OCI-LY7 (cell line): ENCODE data around the gene IGSF9. TPM values are rescaled to one million over a fixed set of nuclear protein-coding genes. Genes with fewer than 3 reads are reported as not detected.

Source experiments
- BruUV-seq: library from RNA; stranded (reverse); fragments of 400-500 nt; replicated peaks from 2 replicates; lab custom pipeline; 2021; lab: Mats Ljungman, UMichigan
- CTCF ChIA-PET: fragments of 300-600 bp; sonication (Branson Sonifier 250); formaldehyde crosslinking; loops from one replicate; lab custom pipeline; 2022; ENCODE audit warnings: antibody characterized with exemption; ENCODE audit not compliant: unreplicated experiment; lab: Charles Lee
- POLR2A ChIA-PET: fragments of 300-600 bp; sonication (Branson Sonifier 250); formaldehyde crosslinking; loops from one replicate; lab custom pipeline; 2022; ENCODE audit warnings: antibody characterized with exemption; lab: Charles Lee
- DNase-seq: peaks from one replicate; pipeline ENCODE4 v3.0.0-alpha.2; 2015; ENCODE audit warnings: low spot score
- H2AFZ ChIP-seq: fragments of 200-600 bp; sonication (generic), shearing (Covaris generic); 2 replicates; pipeline ENCODE4 v1.6.1; 2014; ENCODE audit warnings: mild to moderate bottlenecking, antibody characterized with exemption, low read length, moderate library complexity
- H3K27ac ChIP-seq: fragments of 200-600 bp; sonication (generic); 2 replicates; pipeline ENCODE4 v1.5.1; 2014; ENCODE audit warnings: mixed run types, low read depth, mild to moderate bottlenecking, moderate library complexity, low read length, inconsistent platforms; ENCODE audit not compliant: poor library complexity, severe bottlenecking
- H3K36me3 ChIP-seq: fragments of 200-600 bp; sonication (generic); 2 replicates; pipeline ENCODE4 v1.6.1; 2014; ENCODE audit warnings: mild to moderate bottlenecking, antibody characterized with exemption, low read length, moderate library complexity, mixed read lengths; ENCODE audit not compliant: insufficient read depth
- H3K4me1 ChIP-seq: fragments of 200-600 bp; sonication (generic); 2 replicates; pipeline ENCODE4 v1.5.1; 2014; ENCODE audit warnings: mild to moderate bottlenecking, low read length; ENCODE audit not compliant: insufficient read depth, poor library complexity, severe bottlenecking
- H3K4me2 ChIP-seq: fragments of 200-600 bp; sonication (generic); 2 replicates; pipeline ENCODE4 v1.6.1; 2014; ENCODE audit warnings: mild to moderate bottlenecking, low read length
- H3K4me3 ChIP-seq: fragments of 200-600 bp; sonication (generic); 2 replicates; pipeline ENCODE4 v1.5.1; 2014; ENCODE audit warnings: mild to moderate bottlenecking, low read depth, low read length; ENCODE audit not compliant: poor library complexity, severe bottlenecking
- H3K79me2 ChIP-seq: fragments of 200-600 bp; sonication (generic); 2 replicates; pipeline ENCODE4 v1.6.1; 2016; ENCODE audit warnings: low read depth, mild to moderate bottlenecking, low read length, moderate library complexity, mixed read lengths; ENCODE audit not compliant: insufficient read depth
- H3K9me2 ChIP-seq: fragments of 200-600 bp; sonication (generic); 2 replicates; pipeline ENCODE4 v1.6.1; 2016; ENCODE audit warnings: mild to moderate bottlenecking, low read length, mixed read lengths; ENCODE audit not compliant: insufficient read depth
- H3K9me3 ChIP-seq: fragments of 200-600 bp; sonication (generic); 2 replicates; pipeline ENCODE4 v1.6.1; 2014; ENCODE audit warnings: mild to moderate bottlenecking, mixed run types, low read length, mixed read lengths
- H4K20me1 ChIP-seq: fragments of 200-600 bp; sonication (generic); 2 replicates; pipeline ENCODE4 v1.6.1; 2014; ENCODE audit warnings: mild to moderate bottlenecking, antibody characterized with exemption, low read length, moderate library complexity, mixed read lengths; ENCODE audit not compliant: insufficient read depth
- EZH2phosphoT487 ChIP-seq: fragments of 200-600 bp; sonication (generic); IDR thresholded peaks from 2 replicates; pipeline ENCODE4 v1.6.1; 2018; ENCODE audit warnings: low read depth, borderline replicate concordance, mild to moderate bottlenecking, mixed run types, antibody characterized with exemption, low read length, moderate library complexity, mixed read lengths
- intact Hi-C: fragments of 100-400 bp; cut with micrococcal nuclease; formaldehyde crosslinking; loops from one replicate; pipeline ENCODE4 v1.10.0; 2022; ENCODE audit not compliant: unreplicated experiment
- total RNA-seq, 2 experiments: library from RNA; depleted of rRNA in 1 of 2; stranded (reverse); fragments of >200 nt in 1 of 2; shearing (Covaris generic) in 1 of 2; gene quantifications; 2 replicates each; pipeline ENCODE4 v1.2.3, GENCODE V29; 2014 to 2022
- TF ChIP-seq, protein P1 (sequence below): fragments of 200-600 bp; sonication (generic); conservative IDR thresholded peaks from 2 replicates; pipeline ENCODE4 v1.5.1; 2014; ENCODE audit warnings: mild to moderate bottlenecking, antibody characterized with exemption, low read length, moderate library complexity, mixed read lengths

The IGSF9 gene
- total RNA-seq, 2 experiments from 2014 or later: not detected

DNA sequence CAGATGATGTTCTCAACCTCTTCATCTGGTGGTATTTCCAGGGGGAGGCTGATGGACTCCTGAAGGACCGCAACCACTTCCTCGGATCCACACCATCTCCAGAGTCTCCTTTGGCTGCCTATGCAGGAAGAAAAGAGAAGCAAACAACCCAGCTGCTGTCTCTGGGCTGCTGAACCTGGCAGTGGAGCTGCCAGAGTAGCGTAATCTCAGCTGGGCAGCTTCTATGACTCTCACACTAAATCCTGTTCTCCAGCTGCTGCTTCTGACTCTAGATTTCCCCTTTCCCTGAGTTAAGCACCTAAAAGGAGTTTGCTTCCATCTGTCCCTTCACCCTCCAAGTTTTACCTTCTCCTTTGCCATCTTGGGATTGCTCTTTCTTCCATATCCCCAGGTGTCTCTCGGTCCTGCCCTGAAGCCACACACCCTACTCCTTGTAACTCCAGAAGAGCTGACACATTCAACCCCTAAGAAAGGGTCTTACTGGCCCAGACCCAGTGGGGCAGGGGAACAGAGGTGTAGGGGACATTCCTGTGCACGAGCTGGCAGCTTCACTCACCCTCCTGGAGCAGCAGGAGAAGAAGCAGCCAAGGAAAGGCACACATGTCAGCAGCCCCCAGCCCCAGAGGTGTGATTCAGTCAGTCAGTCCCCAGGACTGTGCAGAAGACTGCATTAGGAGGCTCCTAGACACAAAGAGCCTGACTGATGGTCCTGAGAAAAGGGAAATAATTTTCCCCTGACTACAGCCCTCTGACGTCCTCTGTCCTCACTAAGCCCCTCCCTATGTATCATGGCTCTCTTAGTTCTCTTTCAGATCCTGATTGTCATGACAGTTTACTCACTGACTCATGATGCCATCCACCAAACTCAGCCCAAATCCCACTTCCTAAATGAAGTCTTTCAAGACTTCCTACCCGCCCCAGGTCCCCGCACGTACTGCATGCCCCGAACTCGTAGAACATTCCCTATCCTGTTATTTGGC, 8.4 kb upstream of the IGSF9 start, which contains the start of gene SLAMF9:
SLAMF9 (minus strand) TSS at position 702 of the 980 bp plus-strand sequence; CDS start at position 602, 100 bp downstream.
- H3K4me2 ChIP-seq: no peak within 1 kb of the TSS
- ChIA-PET CTCF (no interaction called here), POLR2A (interaction anchor here (0.5 to 0.8 kb wide), 3 partner anchors 10 to 1199 kb away, joined by 3 read pairs; no protein-coding TSS in a partner anchor)
- intact Hi-C loops: no loop called here
- no TSS peak for BruUV-seq
- H3K79me2 ChIP-seq: no peaks in the 10 kb centered on the region
- DNase-seq: no peak
- no peaks in the 10 kb centered on the region for H3K9me2 ChIP-seq
- no peak within 1 kb of the TSS for H2AFZ ChIP-seq
- no peaks in the 10 kb centered on the region for H3K9me3 ChIP-seq
- no peaks in the 10 kb centered on the region for H4K20me1 ChIP-seq
- TF ChIP-seq, protein P1, sequence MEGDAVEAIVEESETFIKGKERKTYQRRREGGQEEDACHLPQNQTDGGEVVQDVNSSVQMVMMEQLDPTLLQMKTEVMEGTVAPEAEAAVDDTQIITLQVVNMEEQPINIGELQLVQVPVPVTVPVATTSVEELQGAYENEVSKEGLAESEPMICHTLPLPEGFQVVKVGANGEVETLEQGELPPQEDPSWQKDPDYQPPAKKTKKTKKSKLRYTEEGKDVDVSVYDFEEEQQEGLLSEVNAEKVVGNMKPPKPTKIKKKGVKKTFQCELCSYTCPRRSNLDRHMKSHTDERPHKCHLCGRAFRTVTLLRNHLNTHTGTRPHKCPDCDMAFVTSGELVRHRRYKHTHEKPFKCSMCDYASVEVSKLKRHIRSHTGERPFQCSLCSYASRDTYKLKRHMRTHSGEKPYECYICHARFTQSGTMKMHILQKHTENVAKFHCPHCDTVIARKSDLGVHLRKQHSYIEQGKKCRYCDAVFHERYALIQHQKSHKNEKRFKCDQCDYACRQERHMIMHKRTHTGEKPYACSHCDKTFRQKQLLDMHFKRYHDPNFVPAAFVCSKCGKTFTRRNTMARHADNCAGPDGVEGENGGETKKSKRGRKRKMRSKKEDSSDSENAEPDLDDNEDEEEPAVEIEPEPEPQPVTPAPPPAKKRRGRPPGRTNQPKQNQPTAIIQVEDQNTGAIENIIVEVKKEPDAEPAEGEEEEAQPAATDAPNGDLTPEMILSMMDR: no peak
- TF ChIP-seq EZH2phosphoT487: no peak
- no peaks in the 10 kb centered on the region for H3K4me1 ChIP-seq
- H3K36me3 ChIP-seq: no peaks in the 10 kb centered on the region
- no peak within 1 kb of the TSS for H3K27ac ChIP-seq
- H3K4me3 ChIP-seq: no peak within 1 kb of the TSS

DNA sequence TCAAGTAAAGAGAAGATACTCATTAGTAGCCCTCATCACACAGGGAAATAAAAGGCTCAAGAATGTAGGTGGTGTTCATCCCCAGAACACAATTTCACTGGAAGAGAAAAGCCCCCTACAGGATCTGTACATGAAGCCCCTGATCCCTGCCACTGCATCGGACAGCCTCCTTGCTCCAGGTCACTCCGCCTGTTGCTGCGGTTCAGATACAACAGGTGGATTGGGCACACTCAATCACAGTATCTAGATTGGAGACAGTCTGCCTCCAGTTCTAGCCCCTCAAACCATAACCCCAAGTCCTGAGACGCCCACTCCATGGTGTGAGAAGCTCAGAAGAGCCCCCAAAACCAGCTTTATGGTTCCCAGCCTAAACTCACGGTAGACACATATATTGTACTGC, 7.5 kb upstream of the IGSF9 start:
- H4K20me1 ChIP-seq: no peaks in the 10 kb centered on the region
- no peaks in the 10 kb centered on the region for H3K36me3 ChIP-seq
- H3K27ac ChIP-seq: no peak overlapping the region
- intact Hi-C loops: no loop called here
- H3K79me2 ChIP-seq: no peaks in the 10 kb centered on the region
- no peaks in the 10 kb centered on the region for H3K4me1 ChIP-seq
- POLR2A ChIA-PET: interaction anchor here (0.7 to 0.8 kb wide), 2 partner anchors 9 to 16 kb away, joined by 3 read pairs; no protein-coding TSS in a partner anchor
- CTCF ChIA-PET: interaction anchor here (0.6 kb wide), 1 partner anchor 91 kb away, joined by 3 read pairs; no protein-coding TSS in a partner anchor
- H3K4me2 ChIP-seq: no peak overlapping the region
- TF ChIP-seq, protein P1: no peak
- no peak for TF ChIP-seq EZH2phosphoT487
- DNase-seq: no peak
- no peak overlapping the region for H3K4me3 ChIP-seq
- no TSS peak for BruUV-seq
- no peaks in the 10 kb centered on the region for H3K9me2 ChIP-seq
- H2AFZ ChIP-seq: no peak overlapping the region
- no peaks in the 10 kb centered on the region for H3K9me3 ChIP-seq

DNA sequence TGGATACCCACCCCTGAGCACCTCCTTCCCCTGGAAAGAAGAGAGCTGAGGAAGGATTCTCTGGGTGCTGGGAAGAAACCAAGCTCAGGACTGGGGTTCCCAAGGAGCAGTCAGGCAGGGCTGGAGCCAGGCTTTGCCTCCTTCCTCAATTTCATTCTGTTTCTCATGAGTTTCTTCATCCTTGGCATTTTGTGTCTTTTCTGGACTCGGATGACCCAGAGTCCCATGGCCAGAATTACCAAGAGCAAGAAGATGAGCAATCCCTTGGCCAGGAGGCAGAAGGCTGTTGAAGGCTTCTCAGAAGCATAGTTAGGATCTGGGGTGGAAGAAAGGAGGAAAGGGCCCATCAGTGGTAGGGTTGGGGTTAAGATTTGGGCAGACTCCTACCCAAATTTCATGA, 6.1 kb upstream of the IGSF9 start:
- no peak overlapping the region for H3K4me3 ChIP-seq
- DNase-seq: no peak
- H3K36me3 ChIP-seq: no peaks in the 10 kb centered on the region
- no peak overlapping the region for H2AFZ ChIP-seq
- ChIA-PET CTCF (no interaction called here), POLR2A (no interaction called here)
- H3K9me3 ChIP-seq: no peaks in the 10 kb centered on the region
- BruUV-seq: no TSS peak
- H3K4me2 ChIP-seq: no peak overlapping the region
- H3K79me2 ChIP-seq: no peaks in the 10 kb centered on the region
- no peaks in the 10 kb centered on the region for H3K4me1 ChIP-seq
- intact Hi-C loops: no loop called here
- TF ChIP-seq, protein P1: no peak
- TF ChIP-seq EZH2phosphoT487: no peak
- no peaks in the 10 kb centered on the region for H4K20me1 ChIP-seq
- H3K27ac ChIP-seq: no peak overlapping the region
- H3K9me2 ChIP-seq: no peaks in the 10 kb centered on the region
